Panc1 (cell line): Measurements from ENCODE around the gene DHRSX. TPM values are rescaled to one million over a fixed set of nuclear protein-coding genes. Genes with fewer than 3 reads are reported as not detected.
"Not testable (repeated sequence)": the region's sequence is repeated elsewhere in the genome, so short reads cannot be mapped to it uniquely, and the experiment has no call there.

Experiments
- ATAC-seq: fragments of 200-7000 bp; cut with Tn5 transposase; 2 replicates; pipeline ENCODE4 v1.9.1; 2020; ENCODE audit warnings: mild to moderate bottlenecking, moderate library complexity
- BruUV-seq: library from RNA; stranded (reverse); fragments of 400-500 nt; replicated peaks from 2 replicates; lab custom pipeline; 2021; lab: Mats Ljungman, UMichigan
- CTCF ChIA-PET: fragments of 300-600 bp; sonication (Branson Sonifier 250); formaldehyde crosslinking; loops from one replicate; lab custom pipeline; 2022; ENCODE audit warnings: antibody characterized with exemption; lab: Charles Lee
- POLR2A ChIA-PET: fragments of 300-600 bp; sonication (Branson Sonifier 250); formaldehyde crosslinking; loops from one replicate; lab custom pipeline; 2022; ENCODE audit warnings: antibody characterized with exemption; lab: Charles Lee
- DNase-seq: peaks from one replicate; pipeline ENCODE4 v3.0.0-alpha.2; 2010; ENCODE audit warnings: low read depth, low spot score
- H3K27ac ChIP-seq: 2 replicates; pipeline ENCODE4 v1.5.1; 2011; ENCODE audit warnings: mild to moderate bottlenecking, low read length, inconsistent platforms
- H3K27me3 ChIP-seq: fragments of 200-500 bp; sonication (Bioruptor generic); 2 replicates; pipeline ENCODE4 v1.6.0; 2014; ENCODE audit warnings: low read length, inconsistent platforms; ENCODE audit not compliant: control insufficient read depth, insufficient read depth
- H3K36me3 ChIP-seq: fragments of 200-500 bp; sonication (Bioruptor generic); 2 replicates; pipeline ENCODE4 v1.5.1; 2014; ENCODE audit warnings: inconsistent platforms, mild to moderate bottlenecking, low read length, moderate library complexity; ENCODE audit not compliant: control insufficient read depth, insufficient read depth
- H3K4me1 ChIP-seq: 2 replicates; pipeline ENCODE4 v1.5.1; 2011; ENCODE audit warnings: inconsistent platforms, mild to moderate bottlenecking, low read length, moderate library complexity; ENCODE audit not compliant: control insufficient read depth, insufficient read depth
- H3K4me3 ChIP-seq, 2 experiments: 2 replicates each; pipeline ENCODE4 v1.5.1; 2011 to 2012; ENCODE audit warnings: low read depth in 2 of 2, low read length in 2 of 2, mild to moderate bottlenecking in 2 of 2, inconsistent platforms in 1 of 2, moderate library complexity in 1 of 2
- H3K9me3 ChIP-seq: fragments of 200-500 bp; sonication (Bioruptor generic); 2 replicates; pipeline ENCODE4 v1.5.1; 2014; ENCODE audit warnings: low read depth, mild to moderate bottlenecking, inconsistent platforms, low read length, moderate library complexity; ENCODE audit not compliant: control insufficient read depth, insufficient read depth
- POLR2AphosphoS5 ChIP-seq: IDR thresholded peaks from 2 replicates; pipeline ENCODE4 v1.6.1; 2012; ENCODE audit warnings: mild to moderate bottlenecking, low read depth, low read length, moderate library complexity
- SIN3A ChIP-seq: IDR thresholded peaks from 2 replicates; pipeline ENCODE4 v1.6.1; 2012; ENCODE audit warnings: low read depth, mild to moderate bottlenecking, low read length, moderate library complexity, borderline replicate concordance; ENCODE audit not compliant: insufficient read depth
- TCF7L2 ChIP-seq: IDR thresholded peaks from 2 replicates; pipeline ENCODE4 v1.6.1; 2011; ENCODE audit warnings: mild to moderate bottlenecking, low read depth, low read length, inconsistent platforms
- in situ Hi-C: cut with HindIII; loops from 2 replicates; pipeline ENCODE4 v1.10.0; 2016; ENCODE audit warnings: low sequenced_read_pairs, low pct_unique_long_range_greater_than_20kb
- intact Hi-C: fragments of 100-400 bp; cut with micrococcal nuclease; formaldehyde crosslinking; loops from one replicate; pipeline ENCODE4 v1.10.0; 2022; ENCODE audit not compliant: unreplicated experiment
- total RNA-seq: library from RNA; stranded (reverse); gene quantifications from one replicate; pipeline ENCODE4 v1.2.1, GENCODE V29; 2021; ENCODE audit not compliant: unreplicated experiment
- TF ChIP-seq, protein P1 (sequence below): fragments of 450-650 bp; IDR thresholded peaks from 2 replicates; pipeline ENCODE4 v1.5.1; 2017; ENCODE audit warnings: mild to moderate bottlenecking
- TF ChIP-seq, protein P2 (sequence below), 2 experiments: IDR thresholded peaks; 2 replicates each; pipeline ENCODE4 v1.6.1; 2011 to 2012; ENCODE audit warnings: low read depth in 2 of 2, control low read depth in 1 of 2, low read length in 1 of 2, mild to moderate bottlenecking in 1 of 2, moderate library complexity in 1 of 2; ENCODE audit not compliant: insufficient read depth in 1 of 2

Gene DHRSX
- total RNA-seq, 1 experiment from 2014 or later, result 20.1 TPM

DNA sequence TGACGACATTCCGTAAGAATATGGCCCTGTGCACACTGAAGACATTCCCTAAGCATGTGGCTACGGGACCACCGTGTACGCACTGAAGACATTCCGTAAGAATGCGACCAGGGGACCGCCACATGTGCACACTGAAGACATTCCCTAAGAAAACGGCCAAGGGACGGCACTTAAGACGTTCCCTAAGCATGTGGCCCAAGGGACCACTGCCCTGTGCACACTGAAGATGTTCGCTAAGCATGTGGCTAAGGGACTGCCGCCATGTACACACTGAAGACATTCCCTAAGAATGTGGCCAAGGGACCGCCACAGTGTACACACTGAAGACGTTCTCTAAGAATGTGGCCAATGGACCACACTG is 21.4 kb downstream of the DHRSX start:
- ATAC-seq (no peak), DNase-seq (no peak)
- no peaks in the 10 kb centered on the region for H3K4me1 ChIP-seq
- H3K9me3 ChIP-seq, result no peaks in the 10 kb centered on the region
- in situ Hi-C loops (no loop called here), intact Hi-C loops (no loop called here)
- no peak for TF ChIP-seq SIN3A
- no peak for TF ChIP-seq POLR2AphosphoS5
- no peaks in the 10 kb centered on the region for H3K36me3 ChIP-seq
- no TSS peak for BruUV-seq
- H3K4me3 ChIP-seq, result no peak overlapping the region
- ChIA-PET POLR2A (no interaction called here), CTCF (no interaction called here)
- H3K27me3 ChIP-seq, result no peaks in the 10 kb centered on the region
- no peak overlapping the region for H3K27ac ChIP-seq

DNA sequence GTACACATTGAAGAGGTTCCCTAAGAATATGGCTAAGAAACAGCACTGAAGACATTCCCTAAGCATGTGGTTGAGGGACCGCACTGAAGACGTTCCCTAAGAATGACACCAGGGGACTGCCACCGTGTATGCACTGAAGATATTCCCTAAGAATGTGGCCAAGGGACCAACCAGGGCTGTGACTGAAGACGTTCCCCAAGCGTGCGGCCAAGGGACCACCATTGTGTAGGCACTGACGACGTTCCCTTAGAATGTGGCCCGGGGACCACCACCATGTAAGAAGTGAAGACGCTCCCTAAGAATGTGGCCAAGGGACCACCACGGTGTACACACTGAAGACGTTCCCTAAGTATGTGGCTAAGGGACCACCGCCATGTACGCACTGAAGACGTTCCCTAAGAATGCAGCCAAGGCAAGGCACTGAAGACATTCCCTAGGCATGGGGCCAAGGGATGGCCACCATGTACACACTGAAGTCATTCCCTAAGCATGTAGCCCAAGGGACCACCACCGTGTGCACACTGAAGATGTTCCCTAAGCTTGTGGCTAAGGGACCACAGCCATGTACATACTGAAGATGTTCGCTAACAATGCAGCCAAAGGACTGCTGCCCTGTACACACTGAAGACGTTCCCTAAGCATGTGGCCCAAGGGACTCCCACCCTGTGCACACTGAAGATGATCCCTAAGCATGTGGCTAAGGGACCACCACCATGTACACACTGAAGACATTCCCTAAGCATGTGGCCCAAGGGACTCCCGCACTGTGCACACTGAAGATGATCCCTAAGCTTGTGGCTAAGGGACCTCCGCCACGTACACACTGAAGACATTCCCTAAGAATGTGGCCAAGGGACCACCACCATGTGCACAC is 22.0 kb downstream of the DHRSX start:
- Histone ChIP-seq H3K4me3 (no peak overlapping the region), H3K36me3 (no peaks in the 10 kb centered on the region), H3K4me1 (no peaks in the 10 kb centered on the region), H3K27ac (no peak overlapping the region), H3K27me3 (no peaks in the 10 kb centered on the region), H3K9me3 (no peaks in the 10 kb centered on the region)
- ATAC-seq (no peak), DNase-seq (no peak)
- intact Hi-C loops (no loop called here), in situ Hi-C loops (no loop called here)
- CTCF ChIA-PET, result no interaction called here
- POLR2A ChIA-PET, result no interaction called here
- TF ChIP-seq SIN3A, result no peak
- TF ChIP-seq TCF7L2, result no peak
- TF ChIP-seq, protein P1, sequence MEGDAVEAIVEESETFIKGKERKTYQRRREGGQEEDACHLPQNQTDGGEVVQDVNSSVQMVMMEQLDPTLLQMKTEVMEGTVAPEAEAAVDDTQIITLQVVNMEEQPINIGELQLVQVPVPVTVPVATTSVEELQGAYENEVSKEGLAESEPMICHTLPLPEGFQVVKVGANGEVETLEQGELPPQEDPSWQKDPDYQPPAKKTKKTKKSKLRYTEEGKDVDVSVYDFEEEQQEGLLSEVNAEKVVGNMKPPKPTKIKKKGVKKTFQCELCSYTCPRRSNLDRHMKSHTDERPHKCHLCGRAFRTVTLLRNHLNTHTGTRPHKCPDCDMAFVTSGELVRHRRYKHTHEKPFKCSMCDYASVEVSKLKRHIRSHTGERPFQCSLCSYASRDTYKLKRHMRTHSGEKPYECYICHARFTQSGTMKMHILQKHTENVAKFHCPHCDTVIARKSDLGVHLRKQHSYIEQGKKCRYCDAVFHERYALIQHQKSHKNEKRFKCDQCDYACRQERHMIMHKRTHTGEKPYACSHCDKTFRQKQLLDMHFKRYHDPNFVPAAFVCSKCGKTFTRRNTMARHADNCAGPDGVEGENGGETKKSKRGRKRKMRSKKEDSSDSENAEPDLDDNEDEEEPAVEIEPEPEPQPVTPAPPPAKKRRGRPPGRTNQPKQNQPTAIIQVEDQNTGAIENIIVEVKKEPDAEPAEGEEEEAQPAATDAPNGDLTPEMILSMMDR, result no peak
- TF ChIP-seq, protein P2, sequence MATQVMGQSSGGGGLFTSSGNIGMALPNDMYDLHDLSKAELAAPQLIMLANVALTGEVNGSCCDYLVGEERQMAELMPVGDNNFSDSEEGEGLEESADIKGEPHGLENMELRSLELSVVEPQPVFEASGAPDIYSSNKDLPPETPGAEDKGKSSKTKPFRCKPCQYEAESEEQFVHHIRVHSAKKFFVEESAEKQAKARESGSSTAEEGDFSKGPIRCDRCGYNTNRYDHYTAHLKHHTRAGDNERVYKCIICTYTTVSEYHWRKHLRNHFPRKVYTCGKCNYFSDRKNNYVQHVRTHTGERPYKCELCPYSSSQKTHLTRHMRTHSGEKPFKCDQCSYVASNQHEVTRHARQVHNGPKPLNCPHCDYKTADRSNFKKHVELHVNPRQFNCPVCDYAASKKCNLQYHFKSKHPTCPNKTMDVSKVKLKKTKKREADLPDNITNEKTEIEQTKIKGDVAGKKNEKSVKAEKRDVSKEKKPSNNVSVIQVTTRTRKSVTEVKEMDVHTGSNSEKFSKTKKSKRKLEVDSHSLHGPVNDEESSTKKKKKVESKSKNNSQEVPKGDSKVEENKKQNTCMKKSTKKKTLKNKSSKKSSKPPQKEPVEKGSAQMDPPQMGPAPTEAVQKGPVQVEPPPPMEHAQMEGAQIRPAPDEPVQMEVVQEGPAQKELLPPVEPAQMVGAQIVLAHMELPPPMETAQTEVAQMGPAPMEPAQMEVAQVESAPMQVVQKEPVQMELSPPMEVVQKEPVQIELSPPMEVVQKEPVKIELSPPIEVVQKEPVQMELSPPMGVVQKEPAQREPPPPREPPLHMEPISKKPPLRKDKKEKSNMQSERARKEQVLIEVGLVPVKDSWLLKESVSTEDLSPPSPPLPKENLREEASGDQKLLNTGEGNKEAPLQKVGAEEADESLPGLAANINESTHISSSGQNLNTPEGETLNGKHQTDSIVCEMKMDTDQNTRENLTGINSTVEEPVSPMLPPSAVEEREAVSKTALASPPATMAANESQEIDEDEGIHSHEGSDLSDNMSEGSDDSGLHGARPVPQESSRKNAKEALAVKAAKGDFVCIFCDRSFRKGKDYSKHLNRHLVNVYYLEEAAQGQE (IDR thresholded peaks at IDR 0.05; ENCODE audit: insufficient read depth in 1 of 2, low read depth in 2 of 2, low read length in 1 of 2), result no peak
- TF ChIP-seq POLR2AphosphoS5, result no peak
- no TSS peak for BruUV-seq

DNA sequence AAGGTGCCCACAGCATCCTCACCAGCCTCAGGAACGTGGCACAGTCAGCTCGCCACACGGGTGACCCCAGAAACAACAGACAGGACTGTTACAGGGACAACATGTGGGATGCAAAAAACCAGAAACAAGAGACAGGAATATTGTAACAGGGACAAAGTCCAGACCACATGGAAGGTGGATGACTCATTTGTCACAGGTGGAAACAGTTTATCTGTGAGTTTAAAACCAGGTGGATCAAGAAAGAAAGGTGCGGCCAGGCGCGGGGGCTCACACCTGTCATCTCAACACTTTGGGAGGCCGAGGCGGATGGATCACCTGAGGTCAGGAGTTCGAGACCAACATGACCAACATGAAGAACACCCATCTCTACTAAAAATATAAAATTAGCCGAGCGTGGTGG is 23.5 kb downstream of the DHRSX start:
- ATAC-seq, CTCF ChIA-PET, H3K4me3 ChIP-seq, in situ Hi-C loops, H3K27me3 ChIP-seq, H3K27ac ChIP-seq, BruUV-seq, intact Hi-C loops, H3K9me3 ChIP-seq, POLR2A ChIA-PET, H3K36me3 ChIP-seq, H3K4me1 ChIP-seq, DNase-seq: not testable (repeated sequence)
